ENCODE measurements around the gene ESRRB. TPM values are rescaled to one million over a fixed set of nuclear protein-coding genes. Genes with fewer than 3 reads are reported as not detected.

ESRRB gene
- polyA plus RNA-seq, 1 of the 3 experiments (the other 2 are of a cell fraction), result 0.05 TPM

DNA sequence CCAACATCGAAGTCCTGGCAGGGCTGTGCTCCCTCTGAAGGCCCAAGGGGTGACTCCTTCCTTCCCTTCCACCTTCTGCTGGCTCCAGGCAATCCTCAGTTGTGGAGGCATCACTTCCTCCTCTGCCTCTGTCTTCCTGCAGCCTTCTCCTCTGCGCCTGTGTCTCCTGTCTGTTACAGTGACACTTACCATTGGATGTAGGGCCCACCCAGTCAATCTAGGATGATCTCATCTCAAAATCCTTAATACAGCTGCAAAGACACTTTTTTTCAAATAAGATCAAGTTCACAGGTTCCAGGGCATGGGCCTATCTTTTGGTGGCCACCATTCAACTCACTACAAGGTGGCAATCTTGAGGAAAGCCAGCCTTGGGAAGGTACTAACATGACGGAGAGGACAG is 155.1 kb downstream of the ESRRB start:
- Histone ChIP-seq H3K79me2 (ENCODE audit: insufficient read depth) (no peaks in the 10 kb centered on the region), H3K4me1 (ENCODE audit: control insufficient read depth in 1 of 2, insufficient read depth in 2 of 2, low read depth in 1 of 2, low read length in 1 of 2) (no peaks in the 10 kb centered on the region), H3K9me2 (no peaks in the 10 kb centered on the region), H3K9me3 (no peaks in the 10 kb centered on the region), H3K4me2 (no peak overlapping the region), H3K4me3 (ENCODE audit: low read depth in 2 of 2, low read length in 1 of 2) (no peak overlapping the region), H3F3A (replicated peaks; ENCODE audit: insufficient read depth) (no peaks in the 10 kb centered on the region), H4K20me1 (ENCODE audit: insufficient read depth) (no peaks in the 10 kb centered on the region), H2AFZ (ENCODE audit: low read depth) (no peak overlapping the region), H3K27ac (ENCODE audit: low read depth in 2 of 2, low read length in 1 of 2) (no peak overlapping the region), H3K27me3 (ENCODE audit: insufficient read depth) (no peaks in the 10 kb centered on the region), H3K9ac (no peak overlapping the region), H3K36me3 (replicated peaks in 1 of 2; ENCODE audit: control insufficient read depth in 1 of 2, insufficient read depth in 2 of 2, low read length in 1 of 2) (no peaks in the 10 kb centered on the region)
- CTCF ChIA-PET, result interaction anchor here (1.2 kb wide), 1 partner anchor 16 kb away, joined by 3 read pairs; no protein-coding TSS in a partner anchor
- no peak for DNase-seq
- no peak for TF ChIP-seq RFX5 (IDR thresholded peaks at IDR 0.05; ENCODE audit: low read length)
- TF ChIP-seq, protein P1, sequence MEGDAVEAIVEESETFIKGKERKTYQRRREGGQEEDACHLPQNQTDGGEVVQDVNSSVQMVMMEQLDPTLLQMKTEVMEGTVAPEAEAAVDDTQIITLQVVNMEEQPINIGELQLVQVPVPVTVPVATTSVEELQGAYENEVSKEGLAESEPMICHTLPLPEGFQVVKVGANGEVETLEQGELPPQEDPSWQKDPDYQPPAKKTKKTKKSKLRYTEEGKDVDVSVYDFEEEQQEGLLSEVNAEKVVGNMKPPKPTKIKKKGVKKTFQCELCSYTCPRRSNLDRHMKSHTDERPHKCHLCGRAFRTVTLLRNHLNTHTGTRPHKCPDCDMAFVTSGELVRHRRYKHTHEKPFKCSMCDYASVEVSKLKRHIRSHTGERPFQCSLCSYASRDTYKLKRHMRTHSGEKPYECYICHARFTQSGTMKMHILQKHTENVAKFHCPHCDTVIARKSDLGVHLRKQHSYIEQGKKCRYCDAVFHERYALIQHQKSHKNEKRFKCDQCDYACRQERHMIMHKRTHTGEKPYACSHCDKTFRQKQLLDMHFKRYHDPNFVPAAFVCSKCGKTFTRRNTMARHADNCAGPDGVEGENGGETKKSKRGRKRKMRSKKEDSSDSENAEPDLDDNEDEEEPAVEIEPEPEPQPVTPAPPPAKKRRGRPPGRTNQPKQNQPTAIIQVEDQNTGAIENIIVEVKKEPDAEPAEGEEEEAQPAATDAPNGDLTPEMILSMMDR (IDR thresholded peaks at IDR 0.05), result no peak
- TF ChIP-seq, protein P2, sequence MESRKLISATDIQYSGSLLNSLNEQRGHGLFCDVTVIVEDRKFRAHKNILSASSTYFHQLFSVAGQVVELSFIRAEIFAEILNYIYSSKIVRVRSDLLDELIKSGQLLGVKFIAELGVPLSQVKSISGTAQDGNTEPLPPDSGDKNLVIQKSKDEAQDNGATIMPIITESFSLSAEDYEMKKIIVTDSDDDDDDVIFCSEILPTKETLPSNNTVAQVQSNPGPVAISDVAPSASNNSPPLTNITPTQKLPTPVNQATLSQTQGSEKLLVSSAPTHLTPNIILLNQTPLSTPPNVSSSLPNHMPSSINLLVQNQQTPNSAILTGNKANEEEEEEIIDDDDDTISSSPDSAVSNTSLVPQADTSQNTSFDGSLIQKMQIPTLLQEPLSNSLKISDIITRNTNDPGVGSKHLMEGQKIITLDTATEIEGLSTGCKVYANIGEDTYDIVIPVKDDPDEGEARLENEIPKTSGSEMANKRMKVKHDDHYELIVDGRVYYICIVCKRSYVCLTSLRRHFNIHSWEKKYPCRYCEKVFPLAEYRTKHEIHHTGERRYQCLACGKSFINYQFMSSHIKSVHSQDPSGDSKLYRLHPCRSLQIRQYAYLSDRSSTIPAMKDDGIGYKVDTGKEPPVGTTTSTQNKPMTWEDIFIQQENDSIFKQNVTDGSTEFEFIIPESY (IDR thresholded peaks at IDR 0.05; ENCODE audit: borderline replicate concordance, low read depth), result no peak
- no peak for TF ChIP-seq POLR2AphosphoS5 (IDR thresholded peaks at IDR 0.05; ENCODE audit: low read depth, low read length)
- TF ChIP-seq GABPA (IDR thresholded peaks at IDR 0.05; ENCODE audit: low read depth), result no peak
- TF ChIP-seq GATA2 (CRISPR knock-in tag; IDR thresholded peaks at IDR 0.05), result no peak
- TF ChIP-seq SMC3 (IDR thresholded peaks at IDR 0.05; ENCODE audit: low read depth, low read length), result no peak
- TF ChIP-seq CHD2 (IDR thresholded peaks at IDR 0.05; ENCODE audit: low read length, partially characterized antibody), result no peak
- TF ChIP-seq, protein P3, sequence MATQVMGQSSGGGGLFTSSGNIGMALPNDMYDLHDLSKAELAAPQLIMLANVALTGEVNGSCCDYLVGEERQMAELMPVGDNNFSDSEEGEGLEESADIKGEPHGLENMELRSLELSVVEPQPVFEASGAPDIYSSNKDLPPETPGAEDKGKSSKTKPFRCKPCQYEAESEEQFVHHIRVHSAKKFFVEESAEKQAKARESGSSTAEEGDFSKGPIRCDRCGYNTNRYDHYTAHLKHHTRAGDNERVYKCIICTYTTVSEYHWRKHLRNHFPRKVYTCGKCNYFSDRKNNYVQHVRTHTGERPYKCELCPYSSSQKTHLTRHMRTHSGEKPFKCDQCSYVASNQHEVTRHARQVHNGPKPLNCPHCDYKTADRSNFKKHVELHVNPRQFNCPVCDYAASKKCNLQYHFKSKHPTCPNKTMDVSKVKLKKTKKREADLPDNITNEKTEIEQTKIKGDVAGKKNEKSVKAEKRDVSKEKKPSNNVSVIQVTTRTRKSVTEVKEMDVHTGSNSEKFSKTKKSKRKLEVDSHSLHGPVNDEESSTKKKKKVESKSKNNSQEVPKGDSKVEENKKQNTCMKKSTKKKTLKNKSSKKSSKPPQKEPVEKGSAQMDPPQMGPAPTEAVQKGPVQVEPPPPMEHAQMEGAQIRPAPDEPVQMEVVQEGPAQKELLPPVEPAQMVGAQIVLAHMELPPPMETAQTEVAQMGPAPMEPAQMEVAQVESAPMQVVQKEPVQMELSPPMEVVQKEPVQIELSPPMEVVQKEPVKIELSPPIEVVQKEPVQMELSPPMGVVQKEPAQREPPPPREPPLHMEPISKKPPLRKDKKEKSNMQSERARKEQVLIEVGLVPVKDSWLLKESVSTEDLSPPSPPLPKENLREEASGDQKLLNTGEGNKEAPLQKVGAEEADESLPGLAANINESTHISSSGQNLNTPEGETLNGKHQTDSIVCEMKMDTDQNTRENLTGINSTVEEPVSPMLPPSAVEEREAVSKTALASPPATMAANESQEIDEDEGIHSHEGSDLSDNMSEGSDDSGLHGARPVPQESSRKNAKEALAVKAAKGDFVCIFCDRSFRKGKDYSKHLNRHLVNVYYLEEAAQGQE (IDR thresholded peaks at IDR 0.05; ENCODE audit: low read depth, low read length), result no peak
- no peak for TF ChIP-seq JUND (IDR thresholded peaks at IDR 0.05)
- no peak for TF ChIP-seq RCOR1 (IDR thresholded peaks at IDR 0.05; ENCODE audit: low read length)
- TF ChIP-seq, protein P4, sequence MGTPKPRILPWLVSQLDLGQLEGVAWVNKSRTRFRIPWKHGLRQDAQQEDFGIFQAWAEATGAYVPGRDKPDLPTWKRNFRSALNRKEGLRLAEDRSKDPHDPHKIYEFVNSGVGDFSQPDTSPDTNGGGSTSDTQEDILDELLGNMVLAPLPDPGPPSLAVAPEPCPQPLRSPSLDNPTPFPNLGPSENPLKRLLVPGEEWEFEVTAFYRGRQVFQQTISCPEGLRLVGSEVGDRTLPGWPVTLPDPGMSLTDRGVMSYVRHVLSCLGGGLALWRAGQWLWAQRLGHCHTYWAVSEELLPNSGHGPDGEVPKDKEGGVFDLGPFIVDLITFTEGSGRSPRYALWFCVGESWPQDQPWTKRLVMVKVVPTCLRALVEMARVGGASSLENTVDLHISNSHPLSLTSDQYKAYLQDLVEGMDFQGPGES (IDR thresholded peaks at IDR 0.05; ENCODE audit: low read depth, low read length), result no peak
- TF ChIP-seq TCF12 (IDR thresholded peaks at IDR 0.05), result no peak
- TF ChIP-seq FOSL2 (IDR thresholded peaks at IDR 0.05; ENCODE audit: borderline replicate concordance, low read depth), result no peak
- POLR2A ChIA-PET, result no interaction called here
- 49% methylated on average over 3 of the region's 3 CpGs for WGBS (ENCODE audit: low lambda C conversion rate)
